Calu3 (cell line): ENCODE data around the gene KRT16. TPM values are rescaled to one million over a fixed set of nuclear protein-coding genes. Genes with fewer than 3 reads are reported as not detected.
A peak's percentile ranks its signal among the peaks of the same experiment; 100 is the strongest.

ENCODE experiments used
- BruUV-seq: library from RNA; stranded (reverse); fragments of 400-500 nt; replicated peaks from 2 replicates; lab custom pipeline; 2021; lab: Mats Ljungman, UMichigan
- CTCF ChIA-PET: fragments of 300-600 bp; sonication (Branson Sonifier 250); formaldehyde crosslinking; loops from one replicate; lab custom pipeline; 2022; ENCODE audit warnings: antibody characterized with exemption; lab: Charles Lee
- DNase-seq: peaks from one replicate; pipeline ENCODE4 v3.0.0; 2022
- H3K27ac Mint-ChIP-seq: one replicate; pipeline ENCODE4 v1.8.0; 2022; ENCODE audit warnings: mixed read lengths; ENCODE audit not compliant: unreplicated experiment
- H3K27me3 Mint-ChIP-seq: one replicate; pipeline ENCODE4 v1.8.0; 2022; ENCODE audit warnings: mixed read lengths; ENCODE audit not compliant: unreplicated experiment
- H3K36me3 Mint-ChIP-seq: one replicate; pipeline ENCODE4 v1.8.0; 2022; ENCODE audit warnings: mild to moderate bottlenecking, moderate library complexity, mixed read lengths; ENCODE audit not compliant: insufficient read depth, unreplicated experiment
- H3K4me1 Mint-ChIP-seq: one replicate; pipeline ENCODE4 v1.8.0; 2022; ENCODE audit warnings: mild to moderate bottlenecking, low read depth, mixed read lengths; ENCODE audit not compliant: unreplicated experiment
- H3K4me3 Mint-ChIP-seq: one replicate; pipeline ENCODE4 v1.8.0; 2022; ENCODE audit warnings: mild to moderate bottlenecking, low read depth, moderate library complexity, mixed read lengths; ENCODE audit not compliant: unreplicated experiment
- H3K9me3 Mint-ChIP-seq: one replicate; pipeline ENCODE4 v1.8.0; 2022; ENCODE audit warnings: low read depth, mixed read lengths; ENCODE audit not compliant: unreplicated experiment
- intact Hi-C: fragments of 100-400 bp; cut with micrococcal nuclease; formaldehyde crosslinking; loops from one replicate; pipeline ENCODE4 v1.10.0; 2022; ENCODE audit not compliant: unreplicated experiment
- total RNA-seq: library from RNA; stranded (reverse); gene quantifications from 2 replicates; pipeline ENCODE4 v1.2.3, GENCODE V29; 2022
- TF ChIP-seq, protein P1 (sequence below): fragments of 200-600 bp; IDR thresholded peaks from one replicate; pipeline ENCODE4 v1.8.0; 2022; ENCODE audit warnings: antibody characterized with exemption; ENCODE audit not compliant: unreplicated experiment

The KRT16 gene
- total RNA-seq, 1 experiment from 2014 or later: 3.8 TPM

DNA sequence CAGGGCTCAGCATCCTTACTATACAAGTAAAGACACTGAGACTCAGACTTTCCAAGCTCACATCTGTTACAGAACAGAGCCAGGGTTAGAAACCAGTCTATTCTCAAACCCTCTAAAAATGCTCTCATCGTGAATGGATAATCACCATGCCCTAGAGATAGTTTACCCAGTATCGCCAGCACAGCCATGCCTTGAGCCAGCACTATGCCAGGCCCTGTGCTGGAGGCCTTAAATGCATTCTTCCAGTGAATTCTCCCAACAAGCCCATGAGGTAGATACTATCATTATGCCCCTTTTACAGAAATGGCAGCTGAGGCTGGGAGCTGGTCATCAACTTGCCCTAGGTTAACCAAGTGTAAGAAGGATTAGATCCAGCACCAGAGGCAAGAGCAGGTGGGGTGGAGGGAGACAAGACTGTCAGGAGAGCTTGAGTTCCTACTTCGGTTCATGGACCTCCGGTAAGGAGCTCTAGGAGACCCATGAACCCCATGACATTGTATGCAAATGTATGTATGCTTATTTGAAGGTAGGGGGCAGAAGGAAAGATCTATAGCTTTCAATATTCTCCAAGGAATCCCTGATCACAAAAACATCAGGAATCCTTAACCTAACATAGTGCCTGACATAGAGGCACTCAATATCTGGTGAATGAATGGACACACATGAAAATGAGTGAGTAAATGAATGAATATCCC lies 31.1 kb downstream of the KRT16 start:
- peaks cover 44% of the 10 kb centered on the region for H3K4me1 Mint-ChIP-seq
- no peak overlapping the region for H3K27ac Mint-ChIP-seq
- TF ChIP-seq, protein P1, sequence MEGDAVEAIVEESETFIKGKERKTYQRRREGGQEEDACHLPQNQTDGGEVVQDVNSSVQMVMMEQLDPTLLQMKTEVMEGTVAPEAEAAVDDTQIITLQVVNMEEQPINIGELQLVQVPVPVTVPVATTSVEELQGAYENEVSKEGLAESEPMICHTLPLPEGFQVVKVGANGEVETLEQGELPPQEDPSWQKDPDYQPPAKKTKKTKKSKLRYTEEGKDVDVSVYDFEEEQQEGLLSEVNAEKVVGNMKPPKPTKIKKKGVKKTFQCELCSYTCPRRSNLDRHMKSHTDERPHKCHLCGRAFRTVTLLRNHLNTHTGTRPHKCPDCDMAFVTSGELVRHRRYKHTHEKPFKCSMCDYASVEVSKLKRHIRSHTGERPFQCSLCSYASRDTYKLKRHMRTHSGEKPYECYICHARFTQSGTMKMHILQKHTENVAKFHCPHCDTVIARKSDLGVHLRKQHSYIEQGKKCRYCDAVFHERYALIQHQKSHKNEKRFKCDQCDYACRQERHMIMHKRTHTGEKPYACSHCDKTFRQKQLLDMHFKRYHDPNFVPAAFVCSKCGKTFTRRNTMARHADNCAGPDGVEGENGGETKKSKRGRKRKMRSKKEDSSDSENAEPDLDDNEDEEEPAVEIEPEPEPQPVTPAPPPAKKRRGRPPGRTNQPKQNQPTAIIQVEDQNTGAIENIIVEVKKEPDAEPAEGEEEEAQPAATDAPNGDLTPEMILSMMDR: no peak
- CTCF ChIA-PET: interaction anchor here (0.7 to 3.3 kb wide), 10 partner anchors 10 to 81 kb away, joined by 3 to 13 read pairs (median 4); partner anchors contain the start of gene KRT17
- H3K4me3 Mint-ChIP-seq: no peak overlapping the region
- no TSS peak for BruUV-seq
- peaks cover 4% of the 10 kb centered on the region for H3K36me3 Mint-ChIP-seq
- H3K9me3 Mint-ChIP-seq: no peaks in the 10 kb centered on the region
- no peaks in the 10 kb centered on the region for H3K27me3 Mint-ChIP-seq
- no peak for DNase-seq
- intact Hi-C loops: loop anchor here (5.0 kb wide), 1 partner anchor 66 kb away; no protein-coding TSS in a partner anchor

DNA sequence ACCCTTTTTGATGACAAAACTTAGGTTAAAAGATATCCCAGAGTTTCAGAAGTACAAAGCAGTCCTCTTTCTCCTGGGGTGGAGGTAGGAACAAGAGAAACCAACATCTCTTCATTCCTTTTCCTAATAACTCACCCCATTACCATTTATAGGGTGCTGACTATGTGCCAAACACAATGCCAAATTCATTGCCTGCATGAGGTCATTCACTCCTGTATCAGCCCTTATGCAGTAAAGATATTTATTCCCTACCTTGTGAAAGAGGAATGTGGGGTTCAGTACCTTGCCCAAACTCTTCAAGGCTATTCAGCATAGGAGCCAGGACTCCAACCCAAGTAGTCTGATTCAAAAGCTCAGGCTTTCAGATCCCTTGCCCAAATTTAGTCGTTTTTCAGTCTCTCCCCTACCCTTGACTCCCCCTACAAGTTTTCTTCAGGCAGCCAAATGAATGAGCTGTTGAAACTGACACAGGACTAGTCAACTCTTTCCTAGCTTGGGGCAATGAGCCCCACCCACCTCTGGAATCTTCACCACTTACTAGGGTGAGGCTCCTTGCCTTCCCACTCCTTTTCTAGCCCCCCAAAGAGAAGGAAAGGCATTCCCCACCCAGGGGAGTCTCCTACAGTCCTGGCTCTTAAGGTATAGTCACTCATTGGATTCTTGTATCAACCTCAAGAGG lies 31.7 kb downstream of the KRT16 start:
- H3K4me1 Mint-ChIP-seq: peaks cover 47% of the 10 kb centered on the region
- H3K27me3 Mint-ChIP-seq: no peaks in the 10 kb centered on the region
- H3K36me3 Mint-ChIP-seq: peaks cover 4% of the 10 kb centered on the region
- CTCF ChIA-PET: interaction anchor here (0.7 to 3.3 kb wide), 9 partner anchors 11 to 82 kb away, joined by 3 to 13 read pairs (median 4); partner anchors contain the start of gene KRT17
- intact Hi-C loops: loop anchor here (5.0 kb wide), 1 partner anchor 66 kb away; no protein-coding TSS in a partner anchor
- H3K4me3 Mint-ChIP-seq: no peak overlapping the region
- BruUV-seq: no TSS peak
- TF ChIP-seq, protein P1: no peak
- H3K9me3 Mint-ChIP-seq: no peaks in the 10 kb centered on the region
- H3K27ac Mint-ChIP-seq: no peak overlapping the region
- peak; percentile 26 for DNase-seq

DNA sequence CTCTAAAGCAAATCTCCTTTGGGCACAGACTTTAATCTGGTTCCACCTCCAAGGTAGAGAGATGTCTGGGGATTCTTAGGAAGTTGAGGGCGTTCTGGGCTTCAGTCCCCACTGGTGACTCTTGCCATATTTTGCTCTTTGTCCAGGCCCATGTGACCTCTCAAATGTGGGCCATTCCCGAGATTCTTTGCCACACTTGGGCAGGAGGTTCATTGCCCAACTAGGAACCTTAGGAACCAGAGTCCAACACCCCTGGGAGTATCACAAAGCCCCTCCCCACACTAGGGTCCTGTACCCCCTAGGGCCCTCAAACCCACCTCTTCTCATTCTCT lies 32.4 kb downstream of the KRT16 start:
- Mint-ChIP-seq H3K4me3 (no peak overlapping the region), H3K36me3 (peaks cover 4% of the 10 kb centered on the region), H3K9me3 (no peaks in the 10 kb centered on the region), H3K27me3 (no peaks in the 10 kb centered on the region), H3K4me1 (peaks cover 47% of the 10 kb centered on the region), H3K27ac (no peak overlapping the region)
- CTCF ChIA-PET: interaction anchor here (0.6 to 3.3 kb wide), 17 partner anchors 12 to 99 kb away, joined by 3 to 50 read pairs (median 7); partner anchors contain the start of gene KRT17
- no TSS peak for BruUV-seq
- intact Hi-C loops: loop anchor here (5.0 kb wide), 1 partner anchor 67 kb away; no protein-coding TSS in a partner anchor
- no peak for DNase-seq
- TF ChIP-seq, protein P1: no peak

DNA sequence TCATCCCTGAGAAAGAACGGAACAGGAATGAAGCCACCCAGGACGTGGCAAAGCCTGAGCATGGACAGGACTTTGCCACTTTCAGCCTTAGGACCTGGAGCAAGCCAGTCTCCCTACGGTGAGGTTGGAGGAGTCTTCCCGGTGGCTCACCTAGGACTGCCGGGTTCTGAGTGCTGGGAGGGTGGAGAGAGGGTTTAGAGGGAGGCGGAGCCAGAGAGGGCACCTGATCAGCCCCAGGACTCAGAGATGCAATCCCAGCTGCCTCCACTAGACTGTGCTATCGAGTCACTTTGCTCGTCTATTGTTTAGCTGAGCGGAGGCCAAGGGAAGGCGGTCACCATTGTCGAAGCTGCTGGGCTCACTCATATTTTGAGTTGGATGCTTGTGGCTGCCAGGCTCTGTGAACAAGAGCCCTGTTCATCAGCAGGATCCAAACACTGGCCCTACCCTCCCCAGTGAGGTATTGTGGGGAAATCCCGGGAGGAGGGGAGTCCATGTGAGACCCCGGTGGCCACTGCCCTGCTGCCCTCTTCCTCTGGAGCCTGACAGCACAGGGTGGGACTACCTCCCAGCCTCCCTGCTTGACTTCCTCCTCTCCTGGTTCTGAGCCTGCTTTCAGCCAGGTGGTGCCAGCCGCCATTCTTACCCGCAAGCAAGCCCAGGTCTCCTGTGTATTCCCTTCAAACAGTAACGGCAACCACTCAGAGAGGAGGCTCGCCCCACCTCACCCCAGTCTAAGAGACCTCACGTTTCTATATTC lies 32.9 kb downstream of the KRT16 start:
- BruUV-seq: no TSS peak

More for the DNA sequence above, 32.9 kb downstream of the KRT16 start:
- intact Hi-C loops: loop anchor here (1.0 to 5.0 kb wide), 3 partner anchors 25 to 68 kb away; partner anchors contain the start of gene KRT17
- peaks cover 4% of the 10 kb centered on the region for H3K36me3 Mint-ChIP-seq
- TF ChIP-seq, protein P1: peak; percentile 93
- H3K4me1 Mint-ChIP-seq: peaks cover 47% of the 10 kb centered on the region
- peak; percentile 96 for DNase-seq
- H3K4me3 Mint-ChIP-seq: no peak overlapping the region
- H3K27me3 Mint-ChIP-seq: no peaks in the 10 kb centered on the region
- no peak overlapping the region for H3K27ac Mint-ChIP-seq
- CTCF ChIA-PET: interaction anchor here (0.6 to 2.8 kb wide), 23 partner anchors 12 to 676 kb away, joined by 3 to 50 read pairs (median 5); partner anchors contain the start of gene KRT17
- H3K9me3 Mint-ChIP-seq: no peaks in the 10 kb centered on the region
